Endothelial cell of umbilical vein (primary cell): Measurements from ENCODE around the gene HDAC9. TPM values are rescaled to one million over a fixed set of nuclear protein-coding genes. Genes with fewer than 3 reads are reported as not detected.

Experiments used
- BruUV-seq: library from RNA; stranded (reverse); fragments of 400-500 nt; replicated peaks from 2 replicates; lab custom pipeline; 2021; lab: Mats Ljungman, UMichigan
- CTCF ChIA-PET: fragments of 300-600, 350-600 bp; sonication (Branson Sonifier 250); formaldehyde crosslinking; loops from one replicate; lab custom pipeline; 2021; ENCODE audit warnings: antibody characterized with exemption, inconsistent platforms; lab: Charles Lee
- POLR2A ChIA-PET: fragments of 300-600, 350-600 bp; sonication (Branson Sonifier 250); formaldehyde crosslinking; loops from one replicate; lab custom pipeline; 2021; ENCODE audit warnings: antibody characterized with exemption, inconsistent platforms; lab: Charles Lee
- DNase-seq: peaks from one replicate; pipeline ENCODE4 v3.0.0-alpha.2; 2011; ENCODE audit warnings: low read depth, low spot score
- FAIRE-seq: peaks from 2 replicates; lab custom pipeline; 2011; peaks lifted over from hg19 to GRCh38; lab: Jason Lieb, UNC
- H2AFZ ChIP-seq: 2 replicates; pipeline ENCODE4 v1.6.0; 2012; ENCODE audit warnings: low read depth, low read length, control low read depth, inconsistent platforms
- H3K27ac ChIP-seq: 2 replicates; pipeline ENCODE4 v1.5.1; 2011; ENCODE audit warnings: low read depth, mild to moderate bottlenecking, control low read depth, low read length, moderate library complexity; ENCODE audit not compliant: insufficient read depth
- H3K27me3 ChIP-seq, 2 experiments: 2 replicates each; pipeline versions ENCODE4 v1.6.0 to v1.6.1; 2011; ENCODE audit warnings: low read length in 2 of 2, mixed read lengths in 1 of 2; ENCODE audit not compliant: control insufficient read depth in 2 of 2, insufficient read depth in 2 of 2
- H3K36me3 ChIP-seq, 2 experiments: 2 replicates in 1 of 2; 3 replicates in 1 of 2; pipeline ENCODE4 v1.5.1; 2011; ENCODE audit warnings: low read length in 2 of 2, mild to moderate bottlenecking in 1 of 2, moderate library complexity in 1 of 2; ENCODE audit not compliant: control insufficient read depth in 2 of 2, insufficient read depth in 2 of 2; ENCODE audit errors: extremely low read depth in 1 of 2
- H3K4me1 ChIP-seq: 3 replicates; pipeline ENCODE4 v1.5.1; 2011; ENCODE audit warnings: mild to moderate bottlenecking, low read length; ENCODE audit not compliant: control insufficient read depth, insufficient read depth; ENCODE audit errors: extremely low read depth
- H3K4me2 ChIP-seq: 2 replicates; pipeline ENCODE4 v1.6.1; 2011; ENCODE audit warnings: low read length, control low read depth, mixed read lengths; ENCODE audit not compliant: insufficient read depth
- H3K4me3 ChIP-seq, 3 experiments: fragments of 200-600 bp in 1 of 3; sonication (generic), shearing (Covaris generic) in 1 of 3; replicated peaks in 1 of 3; 2 replicates each; pipeline ENCODE4 v1.5.1; 2011 to 2016; ENCODE audit warnings: control low read depth in 3 of 3, low read length in 3 of 3, mild to moderate bottlenecking in 2 of 3, inconsistent platforms in 1 of 3, low read depth in 1 of 3, moderate library complexity in 1 of 3; ENCODE audit not compliant: insufficient read depth in 1 of 3
- H3K79me2 ChIP-seq: 2 replicates; pipeline ENCODE4 v1.6.0; 2012; ENCODE audit warnings: low read length, inconsistent platforms; ENCODE audit not compliant: control insufficient read depth, insufficient read depth
- H3K9ac ChIP-seq: replicated peaks from 2 replicates; pipeline ENCODE3; 2011; ENCODE audit warnings: low read length, control low read depth; ENCODE audit not compliant: insufficient read depth; ENCODE audit errors: extremely low read depth
- H3K9me1 ChIP-seq: replicated peaks from 3 replicates; pipeline ENCODE4 v1.6.0; 2011; ENCODE audit warnings: mild to moderate bottlenecking, low read length; ENCODE audit not compliant: control insufficient read depth, insufficient read depth; ENCODE audit errors: extremely low read depth
- H3K9me3 ChIP-seq: replicated peaks from 2 replicates; pipeline ENCODE4 v1.5.1; 2012; ENCODE audit warnings: low read length, inconsistent platforms; ENCODE audit not compliant: control insufficient read depth, insufficient read depth
- H4K20me1 ChIP-seq: replicated peaks from 2 replicates; pipeline ENCODE3; 2011; ENCODE audit warnings: mild to moderate bottlenecking, low read length; ENCODE audit not compliant: control insufficient read depth, insufficient read depth; ENCODE audit errors: extremely low read depth
- EZH2 ChIP-seq: IDR thresholded peaks from 2 replicates; pipeline ENCODE4 v1.6.1; 2012; ENCODE audit warnings: borderline replicate concordance, low read depth, mild to moderate bottlenecking, moderate library complexity, low read length, inconsistent platforms; ENCODE audit not compliant: severe bottlenecking
- FOS ChIP-seq: IDR thresholded peaks from 2 replicates; pipeline ENCODE4 v1.6.1; 2011; ENCODE audit warnings: mild to moderate bottlenecking, low read length, moderate library complexity, borderline replicate concordance; ENCODE audit not compliant: insufficient read depth
- GATA2 ChIP-seq: IDR thresholded peaks from 2 replicates; pipeline ENCODE4 v1.7.0; 2011; ENCODE audit warnings: low read depth, mild to moderate bottlenecking, moderate library complexity, mixed read lengths, low read length; ENCODE audit not compliant: insufficient read length, insufficient read depth
- JUN ChIP-seq: IDR thresholded peaks from 2 replicates; pipeline ENCODE4 v1.6.1; 2011; ENCODE audit warnings: borderline replicate concordance, low read depth; ENCODE audit not compliant: insufficient read length, insufficient read depth
- MAX ChIP-seq: IDR thresholded peaks from 2 replicates; pipeline ENCODE4 v1.6.1; 2011; ENCODE audit not compliant: insufficient read depth, insufficient read length
- MYC ChIP-seq: IDR thresholded peaks from one replicate; pipeline ENCODE4 v1.6.1; 2011; ENCODE audit warnings: mild to moderate bottlenecking, low read depth, low read length
- POLR2A ChIP-seq: IDR thresholded peaks from 2 replicates; pipeline ENCODE4 v1.6.1; 2012; ENCODE audit warnings: low read depth, mild to moderate bottlenecking, control low read depth, low read length
- POLR2AphosphoS5 ChIP-seq: IDR thresholded peaks from 2 replicates; pipeline ENCODE4 v1.6.1; 2012; ENCODE audit warnings: low read depth, mild to moderate bottlenecking, control low read depth, low read length, moderate library complexity; ENCODE audit not compliant: insufficient read depth
- dilution Hi-C: fragments of 300-500 bp; cut with MboI; formaldehyde crosslinking; loops from one replicate; pipeline ENCODE4 v1.15.0; 2019; ENCODE audit warnings: low sequenced_read_pairs; ENCODE audit not compliant: extremely low pct_ligation_motif_present
- intact Hi-C: fragments of 100-400 bp; cut with micrococcal nuclease; formaldehyde crosslinking; loops from one replicate; pipeline ENCODE4 v1.10.0; 2022
- polyA plus RNA-seq, 4 experiments: library from polyadenylated mRNA; depleted of rRNA in 3 of 4; stranded (reverse) in 3 of 4; unstranded in 1 of 4; fragments of >200 nt; gene quantifications; 2 replicates each; pipeline versions ENCODE4 v1.2.1 to v1.2.3, GENCODE V29; 2011 to 2012; ENCODE audit warnings: missing spikeins in 1 of 4
- total RNA-seq: library from RNA; stranded (reverse); gene quantifications from 2 replicates; pipeline ENCODE4 v1.2.3, GENCODE V29; 2021
- TF ChIP-seq, protein P1 (sequence below), 2 donors: IDR thresholded peaks; 1 replicate in 1 of 2; 2 replicates in 1 of 2; pipeline ENCODE4 v1.5.1; 2011; ENCODE audit warnings: low read length in 2 of 2, mild to moderate bottlenecking in 2 of 2, moderate library complexity in 2 of 2, control low read depth in 1 of 2, inconsistent platforms in 1 of 2, low read depth in 1 of 2; ENCODE audit not compliant: insufficient read depth in 1 of 2; ENCODE audit errors: extremely low read depth in 1 of 2

Gene HDAC9
- total and polyA plus RNA-seq, 2 donors (not counting 3 experiments of a cell fraction or from before 2014, with no cell fraction given), result 1.8 to 11.6 TPM

DNA sequence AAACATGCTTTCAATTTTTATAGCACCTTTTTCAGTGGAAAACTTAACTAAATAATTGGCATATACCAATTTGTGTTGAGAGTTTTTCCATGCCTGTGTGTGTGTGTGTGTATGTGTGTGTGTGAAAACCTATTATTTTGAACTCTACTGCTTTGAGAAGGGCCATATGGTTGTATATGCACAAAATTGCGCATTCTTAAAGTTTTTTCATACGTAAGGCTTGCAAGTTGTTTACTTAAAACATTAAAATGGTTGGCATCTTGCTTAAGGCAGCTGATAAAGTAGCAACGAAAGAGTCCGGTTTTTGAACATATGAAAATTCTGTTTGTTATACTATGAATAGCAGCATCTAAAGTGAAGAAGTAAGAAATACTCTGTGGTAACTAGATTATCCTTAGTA lies 84.1 kb downstream of the HDAC9 start:
- no TSS peak for BruUV-seq
- FAIRE-seq (no peak), DNase-seq (no peak)
- no peaks in the 10 kb centered on the region for H3K36me3 ChIP-seq
- no peak overlapping the region for H3K4me2 ChIP-seq
- H3K4me3 ChIP-seq, result no peak overlapping the region
- no peak overlapping the region for H2AFZ ChIP-seq
- ChIA-PET POLR2A (no interaction called here), CTCF (interaction anchor here (1.1 to 2.1 kb wide), 3 partner anchors 9 to 227 kb away, joined by 4 to 13 read pairs (median 6); no protein-coding TSS in a partner anchor)
- intact Hi-C loops, result loop anchor here (10.0 kb wide), 1 partner anchor 875 kb away; no protein-coding TSS in a partner anchor
- H3K9ac ChIP-seq, result no peak overlapping the region
- TF ChIP-seq MYC (no peak), JUN (no peak), FOS (no peak), EZH2 (no peak), POLR2A (no peak), GATA2 (no peak), POLR2AphosphoS5 (no peak), MAX (no peak)
- TF ChIP-seq, protein P1, sequence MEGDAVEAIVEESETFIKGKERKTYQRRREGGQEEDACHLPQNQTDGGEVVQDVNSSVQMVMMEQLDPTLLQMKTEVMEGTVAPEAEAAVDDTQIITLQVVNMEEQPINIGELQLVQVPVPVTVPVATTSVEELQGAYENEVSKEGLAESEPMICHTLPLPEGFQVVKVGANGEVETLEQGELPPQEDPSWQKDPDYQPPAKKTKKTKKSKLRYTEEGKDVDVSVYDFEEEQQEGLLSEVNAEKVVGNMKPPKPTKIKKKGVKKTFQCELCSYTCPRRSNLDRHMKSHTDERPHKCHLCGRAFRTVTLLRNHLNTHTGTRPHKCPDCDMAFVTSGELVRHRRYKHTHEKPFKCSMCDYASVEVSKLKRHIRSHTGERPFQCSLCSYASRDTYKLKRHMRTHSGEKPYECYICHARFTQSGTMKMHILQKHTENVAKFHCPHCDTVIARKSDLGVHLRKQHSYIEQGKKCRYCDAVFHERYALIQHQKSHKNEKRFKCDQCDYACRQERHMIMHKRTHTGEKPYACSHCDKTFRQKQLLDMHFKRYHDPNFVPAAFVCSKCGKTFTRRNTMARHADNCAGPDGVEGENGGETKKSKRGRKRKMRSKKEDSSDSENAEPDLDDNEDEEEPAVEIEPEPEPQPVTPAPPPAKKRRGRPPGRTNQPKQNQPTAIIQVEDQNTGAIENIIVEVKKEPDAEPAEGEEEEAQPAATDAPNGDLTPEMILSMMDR (IDR thresholded peaks at IDR 0.05; ENCODE audit: extremely low read depth in 1 of 2, insufficient read depth in 1 of 2, low read depth in 1 of 2, low read length in 2 of 2), result no peak
- H3K4me1 ChIP-seq, result no peaks in the 10 kb centered on the region
- H3K27ac ChIP-seq, result no peak overlapping the region
- H3K9me1 ChIP-seq, result no peaks in the 10 kb centered on the region
- no peaks in the 10 kb centered on the region for H3K79me2 ChIP-seq
- no peaks in the 10 kb centered on the region for H3K9me3 ChIP-seq
- dilution Hi-C loops, result no loop called here
- no peaks in the 10 kb centered on the region for H3K27me3 ChIP-seq
- H4K20me1 ChIP-seq, result no peaks in the 10 kb centered on the region
